ENCODE data around the gene LAMA3. TPM values are rescaled to one million over a fixed set of nuclear protein-coding genes. Genes with fewer than 3 reads are reported as not detected.

LAMA3 gene
- total and polyA plus RNA-seq, 10 donors: 1.3 to 7.1 (median 3.0) TPM

GRCh38 chr18:23970161-23971096 is 281.2 kb downstream of the LAMA3 start:
- H3K4me1 ChIP-seq: peaks cover 14 to 63% (median 42%) of the 10 kb centered on the region in 6 donors
- no peak for DNase-seq
- peak overlapping the region; percentile 46 to 82 (median 76) for H3K27ac ChIP-seq
- H3K27me3 ChIP-seq (replicated peaks in 1 of 7): no peaks in the 10 kb centered on the region
- WGBS, 5 donors: 36 to 51% (median 40%) methylated on average over 7 of the region's 7 CpGs
- TF ChIP-seq CTCF (IDR thresholded peaks at IDR 0.05 in 8 of 11, conservative IDR thresholded peaks at IDR 0.05 in 3 of 11): no peak
- TF ChIP-seq POLR2A (IDR thresholded peaks at IDR 0.05): no peak
- TF ChIP-seq POLR2AphosphoS5 (IDR thresholded peaks at IDR 0.05): peak in 1 of 3 donors; percentile 41
- no peak overlapping the region for H3K4me3 ChIP-seq
- intact Hi-C loops (cut with DNase I; ENCODE audit: low total_unique reads): no loop called here
- H3K36me3 ChIP-seq: no peaks in the 10 kb centered on the region
- no peaks in the 10 kb centered on the region for H3K9me3 ChIP-seq

- no peaks in the 10 kb centered on the region for H3K9me3 ChIP-seq
- H3K4me1 ChIP-seq: peaks cover 14 to 57% (median 42%) of the 10 kb centered on the region in 6 donors
- no peak overlapping the region for H3K4me3 ChIP-seq
- H3K27me3 ChIP-seq (replicated peaks in 1 of 7): no peaks in the 10 kb centered on the region
- H3K36me3 ChIP-seq: no peaks in the 10 kb centered on the region
- TF ChIP-seq CTCF (IDR thresholded peaks at IDR 0.05 in 8 of 11, conservative IDR thresholded peaks at IDR 0.05 in 3 of 11) (no peak), POLR2A (IDR thresholded peaks at IDR 0.05) (no peak), POLR2AphosphoS5 (IDR thresholded peaks at IDR 0.05) (no peak)
- WGBS, 5 donors: 77 to 83% (median 79%) methylated on average over 5 of the region's 5 CpGs
- intact Hi-C loops (cut with DNase I; ENCODE audit: low total_unique reads): no loop called here
- no peak for DNase-seq
- peak overlapping the region; percentile 46 to 82 (median 76) for H3K27ac ChIP-seq
Observed at GRCh38 chr18:23971097-23971440, 281.8 kb downstream of the LAMA3 start.

GRCh38 chr18:23971666-23972230 is 282.5 kb downstream of the LAMA3 start:
- Histone ChIP-seq H3K4me3 (no peak overlapping the region), H3K9me3 (peaks cover 0 to 2% (median 0%) of the 10 kb centered on the region in 8 donors), H3K27me3 (replicated peaks in 1 of 7) (no peaks in the 10 kb centered on the region), H3K4me1 (peaks cover 11 to 51% (median 39%) of the 10 kb centered on the region in 6 donors), H3K27ac (peak overlapping the region in 3 of 8 donors; percentile 75 to 82 (median 79)), H3K36me3 (no peaks in the 10 kb centered on the region)
- DNase-seq: no peak
- WGBS, 5 donors: 88 to 95% (median 93%) methylated on average over 5 of the region's 5 CpGs
- intact Hi-C loops (cut with DNase I; ENCODE audit: low total_unique reads): no loop called here
- no peak for TF ChIP-seq CTCF (IDR thresholded peaks at IDR 0.05 in 8 of 11, conservative IDR thresholded peaks at IDR 0.05 in 3 of 11)

- Histone ChIP-seq H3K9me3 (peaks cover 0 to 8% (median 0%) of the 10 kb centered on the region in 8 donors), H3K4me1 (peaks cover 4 to 45% (median 32%) of the 10 kb centered on the region in 6 donors), H3K27ac (peak overlapping the region in 2 of 8 donors; percentile 79 to 82), H3K27me3 (replicated peaks in 1 of 7) (no peaks in the 10 kb centered on the region), H3K36me3 (no peaks in the 10 kb centered on the region), H3K4me3 (no peak overlapping the region)
- 66 to 86% (median 76%) methylated on average over 6 of the region's 6 CpGs for WGBS, 5 donors
- DNase-seq: no peak
- intact Hi-C loops (cut with DNase I; ENCODE audit: low total_unique reads): no loop called here
- TF ChIP-seq POLR2AphosphoS5 (IDR thresholded peaks at IDR 0.05): no peak
- no peak for TF ChIP-seq CTCF (IDR thresholded peaks at IDR 0.05 in 8 of 11, conservative IDR thresholded peaks at IDR 0.05 in 3 of 11)
- no peak for TF ChIP-seq POLR2A (IDR thresholded peaks at IDR 0.05)
Observed at GRCh38 chr18:23972453-23972852, 283.2 kb downstream of the LAMA3 start.

All from spleen (tissue), 11 donors.